Colonic mucosa (tissue), 4 donors: ENCODE measurements around the gene SIT1. TPM values are rescaled to one million over a fixed set of nuclear protein-coding genes. Genes with fewer than 3 reads are reported as not detected.

Experiments
- DNase-seq: peaks from one replicate; pipeline ENCODE4 v3.0.0-alpha.2; 2020
- H3K27ac ChIP-seq: fragments of 200-600 bp; one replicate; pipeline ENCODE4 v1.8.0; 2021
- H3K27me3 ChIP-seq: fragments of 200-600 bp; one replicate; pipeline ENCODE4 v1.8.0; 2021
- H3K36me3 ChIP-seq: fragments of 200-600 bp; one replicate; pipeline ENCODE4 v1.8.0; 2021
- H3K4me1 ChIP-seq: fragments of 200-600 bp; one replicate; pipeline ENCODE4 v1.8.0; 2021; ENCODE audit warnings: mild to moderate bottlenecking
- H3K4me3 ChIP-seq: fragments of 200-600 bp; one replicate; pipeline ENCODE4 v1.8.0; 2021
- H3K9ac ChIP-seq, 2 donors: one replicate each; pipeline ENCODE4 v1.7.0; 2013; ENCODE audit warnings: control low read depth in 2 of 2, low read depth in 2 of 2, low read length in 2 of 2
- H3K9me3 ChIP-seq: fragments of 200-600 bp; one replicate; pipeline ENCODE4 v1.8.0; 2021
- CTCF ChIP-seq: fragments of 200-600 bp; IDR thresholded peaks from one replicate; pipeline ENCODE4 v1.8.0; 2022; ENCODE audit warnings: antibody characterized with exemption, mild to moderate bottlenecking
- intact Hi-C: fragments of 100-400 bp; cut with DNase I; formaldehyde crosslinking; loops from one replicate; pipeline ENCODE4 v1.14.1; 2022
- total RNA-seq, 2 donors: library from RNA; stranded (reverse); fragmentation: NEBNext Ultra II Directional in 1 of 2; extraction: Animal tissue kit (Norgen Biotek cat#: 25700) in 1 of 2; gene quantifications; one replicate each; pipeline ENCODE4 v1.2.1, GENCODE V29; 2021
- donor health status: healthy.
- donor health status: DM: no; HTN: no; CAD: no.
- donor health status: DM: no; HTN: no; CAD: no.

The SIT1 gene
- total RNA-seq, 2 donors from 2014 or later: 0.67 to 1.0 TPM

GRCh38 chr9:35689542-35690293, 39.0 kb upstream of the SIT1 start, which contains the start of gene TPM2:
Gene TPM2, minus strand, starts transcription at chr9:35689925. Its CDS starts 108 bp downstream, at chr9:35689817.
- H3K9ac ChIP-seq: peak within 1 kb of the TSS; percentile 73 to 78
- H3K4me1 ChIP-seq: no peaks in the 10 kb centered on the region
- intact Hi-C loops: no loop called here
- peak within 1 kb of the TSS; percentile 55 for H3K4me3 ChIP-seq
- no peaks in the 10 kb centered on the region for H3K36me3 ChIP-seq
- peak within 1 kb of the TSS; percentile 82 for H3K27ac ChIP-seq
- no peaks in the 10 kb centered on the region for H3K27me3 ChIP-seq
- H3K9me3 ChIP-seq: no peaks in the 10 kb centered on the region
- no peak for TF ChIP-seq CTCF
- peak; percentile 50 for DNase-seq

GRCh38 chr9:35688558-35689541, 38.1 kb upstream of the SIT1 start:
- H3K27me3 ChIP-seq: no peaks in the 10 kb centered on the region
- peak overlapping the region; percentile 52 to 66 for H3K9ac ChIP-seq
- no peak for TF ChIP-seq CTCF
- H3K4me3 ChIP-seq: peak overlapping the region; percentile 55
- H3K4me1 ChIP-seq: no peaks in the 10 kb centered on the region
- intact Hi-C loops: no loop called here
- no peak for DNase-seq
- peak overlapping the region; percentile 82 for H3K27ac ChIP-seq
- no peaks in the 10 kb centered on the region for H3K9me3 ChIP-seq
- H3K36me3 ChIP-seq: no peaks in the 10 kb centered on the region

- Histone ChIP-seq H3K9me3 (no peaks in the 10 kb centered on the region), H3K27me3 (no peaks in the 10 kb centered on the region), H3K36me3 (no peaks in the 10 kb centered on the region), H3K4me1 (no peaks in the 10 kb centered on the region), H3K4me3 (peak overlapping the region; percentile 55), H3K9ac (peak overlapping the region; percentile 43 to 52), H3K27ac (no peak overlapping the region)
- no peak for DNase-seq
- TF ChIP-seq CTCF: no peak
- intact Hi-C loops: no loop called here
Measured at GRCh38 chr9:35687972-35688557, 37.3 kb upstream of the SIT1 start.

GRCh38 chr9:35687306-35687705, 36.6 kb upstream of the SIT1 start:
- Histone ChIP-seq H3K27me3 (no peaks in the 10 kb centered on the region), H3K4me1 (no peaks in the 10 kb centered on the region), H3K9ac (peak overlapping the region in 1 of 2 donors; percentile 31), H3K9me3 (no peaks in the 10 kb centered on the region), H3K27ac (no peak overlapping the region), H3K4me3 (peak overlapping the region; percentile 9), H3K36me3 (no peaks in the 10 kb centered on the region)
- DNase-seq: no peak
- intact Hi-C loops: no loop called here
- TF ChIP-seq CTCF: no peak
